HG03469 (cell line): ENCODE measurements around the gene TTLL9.

Source experiments
- ATAC-seq: cut with Tn5 transposase; IDR thresholded peaks from one replicate; pipeline ENCODE4 v1.9.1; 2021; ENCODE audit warnings: mild to moderate bottlenecking, moderate library complexity, moderate number of reproducible peaks; ENCODE audit not compliant: unreplicated experiment

Gene TTLL9

DNA sequence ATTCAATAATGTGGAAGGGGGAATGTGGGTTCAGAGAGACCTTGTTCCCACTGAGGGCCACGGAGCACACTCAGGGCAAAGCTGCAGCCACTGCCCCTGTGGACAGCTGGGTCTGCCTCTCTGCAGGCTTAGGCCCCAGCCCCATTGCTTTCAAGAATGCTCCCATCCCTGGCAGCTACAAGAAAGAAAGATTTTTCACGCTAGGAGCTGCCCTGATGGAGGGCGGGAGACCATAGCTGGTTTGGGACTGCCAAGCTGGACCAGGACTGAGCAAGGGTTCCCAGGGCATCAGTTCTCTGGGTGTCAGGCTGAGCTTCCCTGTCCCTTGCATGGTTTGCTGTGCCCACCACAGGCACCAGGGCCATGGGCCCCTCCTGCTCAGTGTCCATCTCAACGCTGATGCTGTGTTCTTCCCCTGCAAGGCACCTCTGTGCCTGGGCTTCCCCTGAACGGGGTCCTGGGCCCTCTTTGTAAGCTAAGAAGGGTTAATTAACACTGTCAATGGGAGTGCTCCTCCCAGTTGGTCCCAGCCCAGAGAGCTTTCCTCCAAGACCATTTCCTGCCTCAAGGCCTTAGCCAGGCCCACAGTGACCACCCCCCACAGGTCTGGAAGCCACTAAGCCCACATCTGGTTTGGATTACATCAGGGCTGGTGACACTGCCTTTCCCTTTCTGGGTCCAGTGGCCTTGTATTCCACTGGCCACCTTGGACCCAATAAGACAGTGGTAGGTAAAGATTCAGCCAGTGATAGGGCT is 33.4 kb upstream of the TTLL9 start:
- no peak for ATAC-seq

GRCh38 chr20:31837896-31838397 is 32.5 kb upstream of the TTLL9 start:
- ATAC-seq = no peak

DNA sequence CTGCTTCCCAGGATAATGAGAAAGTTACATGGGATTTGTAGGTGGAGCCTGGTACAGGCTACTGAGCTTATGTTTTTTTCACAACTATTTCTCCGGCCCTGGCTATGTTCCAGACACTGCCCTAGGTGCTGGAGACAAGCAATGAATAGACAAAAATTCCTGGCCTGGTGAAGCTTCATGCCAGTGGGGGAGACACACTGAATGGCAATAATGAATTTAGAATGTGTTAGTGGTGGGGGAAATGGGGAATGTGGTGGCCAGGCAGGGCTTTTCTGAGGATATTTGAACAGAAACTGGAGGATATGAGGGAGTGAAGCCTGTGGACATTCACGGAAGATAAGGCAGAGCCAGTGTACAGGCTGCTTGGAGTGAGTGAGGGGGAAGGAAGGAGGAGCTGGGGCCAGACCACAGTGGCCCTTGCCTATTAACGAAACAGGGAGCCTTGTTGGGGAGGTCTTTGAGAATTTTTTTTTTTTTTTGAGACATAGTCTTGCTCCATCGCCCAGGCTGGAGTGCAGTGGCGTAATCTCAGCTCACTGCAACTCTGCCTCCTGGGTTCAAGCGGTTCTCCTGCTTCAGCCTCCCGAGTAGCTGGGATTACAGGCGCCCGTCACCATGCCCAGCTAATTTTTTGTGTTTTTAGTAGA is 31.7 kb upstream of the TTLL9 start:
- ATAC-seq = no peak

DNA sequence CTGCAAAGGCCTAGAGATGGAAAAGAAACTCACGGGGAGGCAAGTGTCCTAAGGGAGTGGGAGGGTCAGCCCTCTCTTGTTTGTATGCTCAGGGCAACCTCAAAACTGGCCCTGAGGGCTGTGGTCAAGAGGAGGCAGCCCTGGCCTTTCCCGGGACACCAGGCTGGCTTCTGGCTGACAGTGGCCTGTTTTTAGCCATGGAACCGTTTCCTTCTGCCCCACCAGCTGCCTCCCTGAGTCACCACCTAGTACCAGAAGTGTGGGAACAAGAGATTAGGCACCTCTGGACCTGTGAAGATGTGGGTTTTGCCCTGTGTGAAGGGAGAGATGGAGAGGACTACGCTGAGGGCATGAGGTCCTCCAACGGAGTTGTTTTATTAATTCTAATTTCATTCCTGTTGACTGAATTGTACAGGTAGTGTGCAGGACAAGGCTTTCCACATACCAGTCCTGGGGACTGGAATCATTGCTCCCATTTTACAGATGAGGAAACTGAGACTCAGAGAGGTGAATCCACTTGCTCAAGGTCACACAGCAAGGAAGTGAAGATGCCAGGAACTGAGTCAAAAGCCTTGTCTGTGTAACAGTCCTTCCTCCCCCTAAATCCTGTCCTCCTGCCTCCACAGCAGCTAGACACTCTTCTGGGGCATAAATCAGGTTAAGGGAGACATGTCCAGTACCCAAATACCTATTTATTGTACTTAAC is 30.5 kb upstream of the TTLL9 start:
- no peak for ATAC-seq

DNA sequence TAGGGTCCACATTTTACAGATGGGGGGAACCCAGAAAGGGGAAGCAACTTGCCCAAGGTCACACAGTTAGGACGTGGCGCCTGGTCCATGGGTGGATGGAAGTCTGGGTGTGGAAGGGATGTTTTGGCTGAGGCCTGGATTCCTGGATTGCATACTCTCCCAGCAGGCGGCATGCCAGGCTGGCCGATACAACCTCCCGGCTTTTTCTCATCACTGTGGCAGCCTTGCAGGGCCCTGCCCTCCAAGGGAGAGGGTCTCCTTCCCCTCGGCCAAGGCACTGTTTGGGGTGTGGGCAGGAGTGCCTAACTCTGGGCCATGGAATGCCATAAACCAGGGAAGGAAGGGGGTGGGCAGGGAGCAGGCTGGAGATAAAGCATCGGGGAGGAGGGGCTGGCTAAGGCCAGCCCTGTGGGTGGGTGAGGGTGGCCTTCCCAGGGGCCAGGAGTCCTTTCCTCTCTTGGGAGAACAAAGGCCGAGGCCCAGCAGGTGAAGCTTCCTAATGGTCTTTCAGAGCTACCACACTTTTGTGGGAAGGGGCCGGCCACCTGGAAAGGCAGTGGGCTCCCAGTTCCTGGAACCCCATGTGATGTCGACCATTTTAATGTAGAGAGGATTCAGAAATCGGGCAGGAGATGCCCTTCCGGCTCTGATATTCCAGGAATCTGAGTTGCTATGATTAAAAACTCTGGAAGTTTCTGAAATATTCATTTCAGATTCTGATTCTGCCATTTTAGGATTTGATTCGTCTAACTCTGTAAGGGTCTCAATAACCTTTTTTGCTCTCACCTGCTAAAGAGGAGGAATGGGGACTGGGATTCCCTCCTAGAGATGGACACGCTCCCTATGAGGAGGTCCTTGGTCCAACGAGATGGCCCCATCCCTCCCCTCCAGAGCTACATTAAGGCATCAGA is 29.3 kb upstream of the TTLL9 start:
- no peak for ATAC-seq

DNA sequence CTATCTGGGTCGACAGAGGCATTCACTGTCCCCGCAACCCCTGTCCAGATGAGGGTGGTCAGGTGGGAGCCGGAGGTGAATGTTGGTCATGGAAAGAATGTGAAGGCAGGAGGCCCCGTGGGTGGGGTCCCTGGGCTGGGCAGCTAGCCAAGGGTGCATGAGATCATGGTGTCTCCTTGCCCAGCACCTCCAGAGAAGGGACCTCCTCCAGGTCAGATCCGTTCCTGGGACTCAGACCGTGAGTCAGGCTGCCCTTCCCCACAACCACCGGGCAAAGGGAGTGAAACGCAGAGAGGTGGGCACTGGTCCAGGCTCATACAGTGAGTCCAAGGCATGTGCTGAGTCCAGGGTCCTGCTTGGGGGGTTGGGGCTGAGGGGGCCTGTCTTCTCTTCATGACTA is 28.5 kb upstream of the TTLL9 start:
- no peak for ATAC-seq

DNA sequence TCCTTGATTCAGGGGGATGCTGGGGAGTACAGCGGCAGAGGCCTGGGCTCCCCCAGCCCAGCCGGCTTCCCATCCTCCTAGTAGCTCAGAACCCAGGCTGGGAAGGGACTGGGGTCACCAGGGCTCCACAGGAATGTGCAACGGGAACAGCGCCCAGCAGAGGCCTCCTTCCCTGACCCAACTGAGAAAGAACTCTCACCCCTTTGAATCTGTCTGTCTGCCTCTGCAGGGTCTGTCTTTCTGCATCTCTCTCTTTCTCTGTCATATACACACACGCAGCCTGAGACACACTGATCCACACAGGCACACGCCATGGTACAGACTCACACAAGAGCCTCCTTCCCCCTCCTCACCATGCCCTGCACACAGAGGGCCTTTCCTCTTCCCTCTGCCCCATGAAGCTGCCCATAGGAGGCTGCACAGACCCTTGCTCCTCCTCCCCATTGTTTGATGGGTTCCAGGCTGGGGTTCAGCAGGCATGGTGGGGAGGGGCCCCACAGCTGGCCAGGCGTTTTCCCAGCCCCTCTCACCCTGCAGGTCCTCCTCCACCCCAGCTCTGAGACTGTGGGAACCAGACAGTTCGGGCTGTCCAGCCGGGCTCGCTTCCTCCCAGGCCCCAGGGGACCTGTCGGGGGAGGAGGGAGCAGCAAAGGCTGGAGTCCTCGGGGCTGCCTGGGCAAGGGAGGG is 27.8 kb upstream of the TTLL9 start:
- ATAC-seq = no peak

DNA sequence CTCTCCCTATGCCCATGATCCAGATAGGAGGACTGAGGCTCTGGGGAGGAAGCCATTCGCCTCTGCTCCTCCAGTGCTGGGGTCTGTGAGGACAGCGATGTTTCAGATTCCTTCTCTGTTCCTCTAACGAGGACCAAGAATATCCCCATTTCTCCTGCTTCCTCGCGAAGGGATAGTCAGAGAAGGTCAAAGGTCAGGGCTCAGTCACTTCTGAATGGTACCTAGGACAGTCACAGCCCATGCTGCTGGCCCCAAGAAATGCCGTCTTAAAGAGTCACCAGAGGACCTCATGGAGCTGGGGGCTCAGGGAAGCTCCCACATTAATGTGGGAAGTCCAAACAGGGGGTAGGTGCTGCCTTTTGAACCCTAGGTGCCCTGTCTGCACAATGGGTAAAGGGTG is 27.1 kb upstream of the TTLL9 start:
- no peak for ATAC-seq

- no peak for ATAC-seq
Measured at GRCh38 chr20:31843881-31844280, 26.6 kb upstream of the TTLL9 start.

GRCh38 chr20:31844737-31845299 is 25.6 kb upstream of the TTLL9 start:
- no peak for ATAC-seq

- ATAC-seq = no peak
Measured at GRCh38 chr20:31845300-31845863, 25.1 kb upstream of the TTLL9 start, which contains the start of gene FOXS1. Gene FOXS1, minus strand, starts transcription at chr20:31845604. Its CDS starts 62 bp downstream, at chr20:31845542.

- ATAC-seq = no peak
Measured at GRCh38 chr20:31846793-31847138, 23.7 kb upstream of the TTLL9 start.

DNA sequence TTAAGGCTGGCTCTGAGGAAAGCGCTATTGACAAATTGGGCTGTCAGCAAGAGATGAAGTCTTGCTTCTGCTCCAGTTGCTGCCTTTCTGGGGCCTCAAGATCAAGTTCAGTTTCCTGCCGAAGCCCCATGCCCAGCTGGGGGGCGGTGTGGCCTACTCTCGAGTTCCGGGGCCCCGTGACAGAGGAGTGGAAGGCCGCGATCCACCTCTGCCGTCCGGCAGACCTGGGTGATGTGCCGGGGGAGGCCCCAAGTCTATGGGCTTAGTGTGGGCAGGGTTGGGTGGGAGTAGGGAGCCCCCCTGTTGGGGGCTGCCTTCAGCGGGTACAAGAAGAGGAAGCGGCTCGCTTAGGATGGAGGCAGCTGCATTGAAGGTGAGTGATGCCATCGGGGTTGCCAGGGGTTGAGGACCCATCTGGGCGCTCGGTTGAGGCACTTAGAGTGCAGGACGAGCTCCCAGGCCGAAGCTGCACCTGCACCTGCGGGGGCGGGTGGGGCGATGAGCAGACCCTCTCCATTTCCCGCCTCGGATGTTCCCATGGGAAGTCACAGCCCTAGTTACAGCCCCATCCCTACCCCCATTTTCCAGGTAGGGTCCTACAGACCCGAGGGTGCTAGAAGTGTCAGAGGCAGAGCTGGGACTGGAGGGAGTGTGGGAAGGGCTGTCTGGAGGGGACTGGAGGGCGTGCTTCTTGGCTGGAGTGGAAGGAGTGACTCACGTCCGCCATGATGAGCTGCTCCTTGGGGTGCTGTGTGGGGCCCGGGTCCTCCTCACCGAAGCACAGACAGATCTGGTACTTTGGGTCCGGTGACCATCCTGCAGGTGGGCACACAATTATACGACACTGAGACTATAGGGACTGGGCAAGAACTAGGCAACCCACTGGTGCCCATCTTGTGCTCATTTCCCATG is 22.1 kb upstream of the TTLL9 start:
- ATAC-seq = no peak

DNA sequence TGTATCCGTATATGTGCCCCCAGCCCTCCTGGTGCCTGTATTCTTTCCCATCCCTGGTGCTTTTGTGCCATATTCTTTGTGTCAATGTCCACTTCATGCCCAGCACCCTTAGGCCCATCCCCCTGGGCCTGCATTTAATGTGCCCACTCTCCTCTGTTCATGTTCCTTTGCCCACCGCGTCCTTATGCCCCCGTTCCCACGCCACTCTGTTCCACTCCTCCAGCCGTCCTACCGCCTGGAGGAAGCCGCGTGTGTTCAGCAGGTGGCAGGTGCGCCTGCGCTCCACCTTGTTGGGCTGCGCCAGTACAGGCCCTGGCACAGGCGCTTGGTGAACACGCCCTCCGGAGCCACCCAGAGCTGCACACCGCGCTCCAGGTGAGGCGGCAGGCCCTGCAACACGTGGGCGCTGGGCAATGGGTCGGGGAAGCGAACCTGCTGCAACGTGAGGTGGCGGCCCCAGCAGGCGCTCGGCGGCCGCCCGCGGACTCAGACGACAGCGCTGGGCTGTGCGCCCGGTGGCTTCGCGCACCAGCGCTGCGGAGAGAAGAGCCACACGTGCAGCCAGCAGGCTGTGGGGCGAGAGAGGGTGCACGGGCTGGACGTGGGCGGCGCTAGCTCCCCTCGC is 21.0 kb upstream of the TTLL9 start:
- no peak for ATAC-seq

- no peak for ATAC-seq
Measured at GRCh38 chr20:31851240-31851955, 19.0 kb upstream of the TTLL9 start.

DNA sequence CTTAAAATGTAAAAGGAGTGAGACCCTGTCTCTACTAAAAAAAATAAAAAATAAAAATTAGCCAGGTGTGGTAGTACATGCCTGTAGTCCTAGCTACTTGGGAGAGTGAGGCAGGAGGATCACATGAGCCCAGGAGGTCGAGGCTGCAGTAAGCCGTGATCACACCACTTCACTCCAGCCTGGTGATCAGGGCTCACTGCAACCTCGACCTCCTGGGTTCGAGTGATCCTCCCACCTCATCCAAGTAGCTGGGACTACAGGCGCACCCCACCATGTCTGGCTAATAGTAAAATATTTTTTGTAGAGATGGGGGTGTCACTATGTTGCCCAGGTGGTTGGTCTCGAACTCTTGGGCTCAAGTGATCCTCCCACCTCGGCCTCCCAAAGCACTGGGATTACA is 17.0 kb upstream of the TTLL9 start:
- ATAC-seq = no peak

DNA sequence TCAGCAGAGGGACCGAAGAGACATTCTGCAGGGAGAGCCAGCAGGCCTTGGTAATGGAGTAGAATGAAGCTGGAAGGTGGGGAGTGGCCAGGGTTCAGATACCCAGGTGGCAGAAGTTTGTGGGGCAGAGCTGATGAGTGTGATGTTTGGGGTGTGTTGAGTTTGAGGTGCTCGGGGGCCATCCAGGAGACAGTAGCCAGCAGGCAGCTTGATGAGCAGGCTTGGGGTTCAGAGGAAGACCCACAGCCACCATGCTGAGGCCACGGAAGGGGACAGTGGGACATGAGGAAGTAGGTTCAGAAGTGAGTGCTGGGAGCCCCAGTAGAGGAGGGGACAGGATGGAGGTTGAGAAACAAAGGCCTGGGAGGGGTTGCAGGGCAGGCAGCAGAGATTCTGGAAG is 13.9 kb upstream of the TTLL9 start:
- no peak for ATAC-seq
